ENCODE data around the gene EFHB.
"Not testable (repeated sequence)": the region's sequence is repeated elsewhere in the genome, so short reads cannot be mapped to it uniquely, and the experiment has no call there.

The EFHB gene

DNA sequence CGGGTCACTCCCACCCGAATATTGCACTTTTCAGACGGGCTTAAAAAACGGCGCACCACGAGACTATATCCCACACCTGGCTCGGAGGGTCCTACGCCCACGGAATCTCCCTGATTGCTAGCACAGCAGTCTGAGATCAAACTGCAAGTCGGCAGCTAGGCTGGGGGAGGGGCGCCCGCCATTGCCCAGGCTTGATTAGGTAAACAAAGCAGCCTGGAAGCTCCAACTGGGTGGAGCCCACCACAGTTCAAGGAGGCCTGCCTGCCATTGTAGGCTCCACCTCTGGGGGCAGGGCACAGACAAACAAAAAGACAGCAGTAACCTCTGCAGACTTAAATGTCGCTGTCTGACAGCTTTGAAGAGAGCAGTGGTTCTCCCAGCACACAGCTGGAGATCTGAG is 78.7 kb downstream of the EFHB start:
- DNase-seq (ENCODE audit: low read depth in 2 of 3, low spot score in 1 of 3): not testable (repeated sequence)

DNA sequence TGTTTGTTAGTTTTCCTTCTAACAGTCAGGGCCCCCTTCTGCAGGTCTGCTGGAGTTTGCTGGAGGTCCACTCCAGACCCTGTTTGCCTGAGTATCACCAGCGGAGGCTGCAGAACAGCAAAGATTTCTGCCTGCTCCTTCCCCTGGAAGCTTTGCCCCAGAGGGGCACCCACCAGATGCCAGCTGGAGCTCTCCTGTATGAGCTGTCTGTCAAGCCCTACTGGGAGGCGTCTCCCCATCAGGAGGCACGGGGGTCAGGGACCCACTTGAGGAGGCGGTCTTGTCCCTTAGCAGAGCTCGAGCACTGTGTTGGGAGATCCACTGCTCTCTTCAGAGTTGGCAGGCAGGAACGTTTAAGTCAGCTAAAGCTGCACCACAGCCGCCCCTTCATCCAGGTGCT is 87.4 kb downstream of the EFHB start:
- not testable (repeated sequence) for DNase-seq (ENCODE audit: low read depth in 2 of 3, low spot score in 1 of 3)

Data from stimulated activated CD4-positive, alpha-beta T cell treated with anti-CD3 and anti-CD28 coated beads, Interleukin-12 subunit alpha, Interleukin-12 subunit beta, amount 100 ng/mL, for 48 hours (primary cell).